DMS153 treated with DMSO at 0.1 percent for 48 hours (cell line): ENCODE data around the gene RPP30.
"Not testable (repeated sequence)": the region's sequence is repeated elsewhere in the genome, so short reads cannot be mapped to it uniquely, and the experiment has no call there.

Experiments used
- DNase-seq: peaks from one replicate; lab custom pipeline; 2025; ENCODE audit not compliant: unreplicated experiment; lab: John Stamatoyannopoulos, UW

Gene RPP30

GRCh38 chr10:90871279-90871765, 452 bp upstream of the RPP30 start:
- DNase-seq = peak; percentile 12

GRCh38 chr10:90872648-90873020, 860 bp downstream of the RPP30 start:
- no peak for DNase-seq

DNA sequence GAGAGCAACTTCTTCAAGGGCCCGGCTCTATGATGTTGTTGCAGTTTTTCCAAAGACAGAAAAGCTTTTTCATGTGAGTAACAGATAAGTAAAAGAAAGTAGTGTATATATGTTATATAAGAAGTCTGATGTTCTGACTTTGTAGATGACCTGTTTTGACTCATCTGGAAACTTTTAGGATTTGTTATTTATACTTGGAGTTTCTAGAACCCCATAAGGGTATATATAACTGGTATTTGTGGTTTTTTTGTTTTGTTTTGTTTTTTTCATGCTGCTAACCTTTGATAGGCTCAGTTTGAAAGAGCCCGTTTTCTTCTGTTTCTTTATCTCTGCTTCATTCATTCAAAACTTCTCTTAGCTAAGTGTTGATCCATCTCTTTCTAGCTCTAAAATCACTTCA, 7.3 kb downstream of the RPP30 start:
- DNase-seq = no peak

DNA sequence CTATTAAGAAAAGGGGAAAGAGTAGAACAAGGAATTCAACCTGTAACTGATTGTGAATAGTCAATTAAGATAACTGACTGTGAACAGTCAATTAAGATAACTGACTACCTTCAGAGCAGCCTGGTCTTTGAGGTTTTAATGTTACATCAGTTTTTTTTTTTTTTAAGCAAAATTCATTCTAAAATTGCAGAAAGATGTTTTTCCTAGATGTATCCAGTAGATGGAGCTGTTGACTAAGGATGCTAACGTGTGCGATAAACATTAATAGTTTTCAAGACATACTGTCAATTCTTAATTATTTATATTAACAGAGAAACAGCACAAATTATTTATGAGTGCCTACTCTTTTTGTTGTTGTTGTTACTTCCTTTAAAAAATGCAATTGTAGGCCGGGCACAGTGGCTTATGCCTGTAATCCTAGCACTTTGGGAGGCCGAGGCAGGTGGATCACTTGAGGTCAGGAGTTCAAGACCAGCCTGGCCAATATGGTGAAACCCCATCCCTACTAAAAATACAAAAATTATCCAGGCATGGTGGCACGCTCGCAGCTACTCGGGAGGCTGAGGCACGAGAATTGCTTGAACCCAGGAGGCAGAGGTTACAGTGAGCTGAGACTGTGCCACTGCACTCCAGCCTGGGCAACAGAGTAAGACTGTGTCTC, 8.4 kb downstream of the RPP30 start:
- not testable (repeated sequence) for DNase-seq

DNA sequence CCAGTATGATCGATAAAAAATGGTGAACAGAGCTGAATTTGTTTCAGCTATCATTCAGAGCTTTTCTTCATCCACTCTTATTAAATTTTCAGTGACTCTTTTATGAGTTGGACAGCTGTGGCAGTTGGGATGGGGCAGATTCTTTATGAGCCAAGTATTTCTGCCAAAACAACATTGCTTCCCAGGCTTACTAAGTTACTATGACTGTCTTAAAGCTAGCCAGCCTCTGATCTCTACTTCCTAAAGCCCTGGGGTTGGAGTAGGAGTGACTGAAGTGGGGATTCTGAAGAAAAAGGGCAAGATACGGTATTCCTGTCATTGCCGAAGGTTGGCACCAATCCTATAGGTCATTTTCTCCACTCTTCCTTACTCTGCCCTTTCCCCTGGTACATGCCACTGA, 12.7 kb downstream of the RPP30 start:
- DNase-seq = no peak

- DNase-seq = no peak
These were observed 13.4 kb downstream of the RPP30 start for GRCh38 chr10:90885176-90885575.

GRCh38 chr10:90887555-90887954, 15.8 kb downstream of the RPP30 start:
- no peak for DNase-seq

DNA sequence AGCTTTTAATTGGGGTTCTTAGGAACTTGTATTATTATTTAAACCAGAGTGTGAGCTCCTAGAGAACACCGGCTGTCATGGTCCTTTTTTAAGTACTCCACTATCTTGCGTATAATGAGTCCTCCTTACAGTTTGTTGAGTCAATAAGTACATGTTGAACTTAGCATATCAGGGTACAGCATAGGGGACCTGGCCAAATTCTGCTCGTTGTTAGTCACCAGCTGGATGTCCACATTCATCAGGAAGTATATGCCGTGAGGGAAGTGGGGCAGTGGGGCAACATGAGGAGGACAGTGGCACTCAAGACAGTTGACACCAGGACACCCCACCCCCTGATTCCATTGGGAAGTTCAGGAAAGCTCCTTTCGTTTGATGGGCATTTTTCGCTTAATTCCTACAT, 16.6 kb downstream of the RPP30 start:
- no peak for DNase-seq

DNA sequence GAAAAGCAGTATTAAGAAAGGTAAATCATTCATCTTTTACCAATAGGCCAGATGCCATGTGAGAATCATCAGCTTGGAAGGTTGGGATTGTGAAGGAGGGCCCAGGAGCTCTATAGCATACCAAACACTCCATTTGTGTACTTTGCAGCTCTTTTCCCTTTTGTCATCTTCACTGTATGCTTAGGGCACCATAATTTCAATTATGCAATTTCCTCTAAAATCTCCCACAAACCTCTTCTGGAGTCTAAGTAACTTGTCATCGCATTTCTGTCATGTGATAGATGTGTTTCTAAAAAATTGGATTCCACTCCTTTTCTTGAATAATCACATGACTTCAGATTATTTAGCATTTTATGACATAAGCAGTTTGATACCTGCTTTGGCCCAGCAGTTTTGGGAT, 17.9 kb downstream of the RPP30 start:
- no peak for DNase-seq

DNA sequence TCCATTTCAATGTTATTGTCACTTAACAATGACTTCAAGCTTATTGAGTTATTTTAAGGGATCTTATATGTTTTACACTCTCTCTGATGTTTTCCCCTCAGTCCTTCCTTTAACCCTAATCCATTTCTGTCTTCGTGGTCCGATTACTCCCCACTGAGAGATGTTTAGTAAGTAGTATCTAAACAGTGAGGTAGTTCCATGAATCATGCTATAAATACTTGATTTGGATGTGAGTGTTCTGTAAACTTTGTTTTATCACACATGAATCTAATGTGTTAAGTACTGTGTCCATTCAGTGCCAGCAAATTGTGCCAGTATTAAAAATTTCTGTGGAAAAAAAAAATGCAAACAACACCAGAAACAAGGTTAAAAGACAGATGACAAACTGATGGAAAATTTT, 18.6 kb downstream of the RPP30 start:
- no peak for DNase-seq

GRCh38 chr10:90893190-90893589, 21.4 kb downstream of the RPP30 start:
- DNase-seq = no peak

DNA sequence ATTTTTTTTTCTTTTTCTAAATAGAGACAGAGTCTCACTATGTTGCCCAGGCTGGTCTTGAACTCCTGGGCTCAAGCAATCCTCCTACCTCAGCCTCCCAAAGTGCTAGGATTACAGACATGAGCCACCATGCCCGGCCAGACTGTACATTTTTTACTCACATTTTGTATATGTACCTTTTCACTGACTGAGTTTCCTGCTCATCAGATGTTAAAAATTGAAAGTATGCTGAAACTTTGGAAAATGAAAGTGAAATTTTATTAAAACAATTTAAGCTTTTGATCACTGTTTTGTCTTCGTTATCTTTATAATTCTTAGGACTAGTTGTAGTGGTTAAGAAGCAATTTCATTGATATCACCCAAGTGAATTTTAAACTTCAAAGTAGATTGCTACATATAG, 25.1 kb downstream of the RPP30 start:
- DNase-seq = not testable (repeated sequence)

- no peak for DNase-seq
These were observed 34.2 kb downstream of the RPP30 start for GRCh38 chr10:90905925-90906324.

DNA sequence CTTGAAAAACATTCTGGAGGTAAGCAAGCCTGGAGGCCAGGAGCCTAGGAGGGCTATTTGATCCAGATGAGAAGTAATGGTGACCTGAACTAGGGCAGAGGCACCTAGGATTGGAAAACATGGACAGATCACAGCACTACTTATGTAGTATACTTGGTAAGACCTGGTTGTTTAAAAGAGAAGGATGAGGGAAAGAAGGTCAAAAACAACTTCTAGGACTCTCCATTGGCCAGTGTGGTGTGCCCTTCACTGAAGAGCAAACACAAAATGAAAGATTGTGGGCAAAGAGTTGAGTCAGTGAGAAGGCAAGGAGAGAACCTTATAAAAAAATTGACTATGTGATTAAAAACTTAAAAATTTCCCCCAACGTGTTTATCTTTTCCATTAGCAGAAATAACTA, 34.8 kb downstream of the RPP30 start:
- no peak for DNase-seq

DNA sequence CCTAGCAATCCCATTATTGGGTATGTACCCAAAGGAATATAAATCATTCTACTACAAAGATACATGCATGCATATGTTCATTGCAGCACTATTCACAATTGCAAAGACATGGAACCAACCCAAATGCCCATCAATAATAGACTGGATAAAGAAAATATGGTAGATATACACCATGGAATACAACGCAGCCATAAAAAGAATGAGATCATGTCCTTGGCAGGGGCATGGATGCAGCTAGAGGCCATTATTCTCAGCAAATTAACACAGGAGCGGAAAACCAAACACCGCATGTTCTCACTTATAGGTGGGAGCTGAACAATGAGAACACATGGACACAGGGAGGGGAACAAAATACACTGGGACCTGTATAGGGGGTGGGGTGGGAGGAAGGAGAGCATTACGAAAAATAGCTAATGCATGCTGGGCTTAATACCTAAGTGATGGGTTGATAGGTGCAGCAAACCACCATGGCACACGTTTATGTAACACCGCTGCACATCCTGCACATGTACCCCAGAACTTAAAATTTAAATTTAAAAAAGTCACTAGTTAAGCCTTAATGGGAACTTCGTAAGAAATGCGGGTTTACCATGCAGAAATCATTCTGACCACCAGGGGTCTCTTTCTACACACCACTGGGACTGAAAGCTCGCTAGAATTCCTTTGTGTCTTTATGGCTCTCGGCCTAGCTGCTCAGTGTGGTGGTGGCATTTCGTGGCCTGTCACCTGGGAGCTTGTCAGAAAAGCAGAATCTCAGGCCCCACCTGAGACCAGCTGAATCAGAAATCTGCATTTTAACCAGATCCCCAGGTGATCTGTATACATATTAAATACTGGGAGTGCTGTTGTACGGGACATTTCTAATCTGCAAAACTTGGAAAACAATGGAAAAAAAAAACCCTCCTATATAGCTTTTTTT, 39.6 kb downstream of the RPP30 start:
- peak; percentile 52 for DNase-seq

- no peak for DNase-seq
These were observed 40.4 kb downstream of the RPP30 start for GRCh38 chr10:90912174-90912573.

- no peak for DNase-seq
These were observed 41.2 kb downstream of the RPP30 start for GRCh38 chr10:90912854-90913479.

DNA sequence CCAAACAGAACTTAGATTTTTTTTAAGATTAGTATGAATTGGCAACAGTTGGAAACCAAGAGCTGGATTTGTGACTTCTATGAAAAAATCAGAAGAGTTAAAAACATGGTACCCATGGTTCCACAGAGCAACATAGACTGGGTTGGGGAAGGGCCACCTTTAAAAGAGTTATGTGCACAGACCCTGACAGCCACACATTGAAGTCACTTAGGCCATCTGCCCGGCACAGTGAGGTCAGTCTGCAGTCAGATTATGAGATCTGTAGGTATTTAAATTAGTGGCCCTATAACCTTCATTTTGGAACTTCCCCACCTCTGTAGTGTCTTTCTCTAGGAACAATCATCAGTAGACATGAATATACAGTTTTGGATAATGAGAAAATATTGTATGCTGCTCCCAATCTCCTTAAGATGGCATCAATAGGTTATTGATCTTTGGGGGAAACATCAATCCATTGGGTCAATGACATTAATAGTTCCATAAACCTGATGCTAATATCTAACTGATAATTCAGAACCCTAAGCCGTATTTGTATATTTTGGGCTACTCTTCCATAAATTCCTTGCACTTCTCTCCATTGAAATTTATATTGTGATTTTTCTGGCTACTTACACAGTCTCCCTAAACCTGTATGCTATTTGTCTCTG, 42.1 kb downstream of the RPP30 start:
- DNase-seq = no peak

- no peak for DNase-seq
These were observed 43.4 kb downstream of the RPP30 start for GRCh38 chr10:90914992-90915765.

DNA sequence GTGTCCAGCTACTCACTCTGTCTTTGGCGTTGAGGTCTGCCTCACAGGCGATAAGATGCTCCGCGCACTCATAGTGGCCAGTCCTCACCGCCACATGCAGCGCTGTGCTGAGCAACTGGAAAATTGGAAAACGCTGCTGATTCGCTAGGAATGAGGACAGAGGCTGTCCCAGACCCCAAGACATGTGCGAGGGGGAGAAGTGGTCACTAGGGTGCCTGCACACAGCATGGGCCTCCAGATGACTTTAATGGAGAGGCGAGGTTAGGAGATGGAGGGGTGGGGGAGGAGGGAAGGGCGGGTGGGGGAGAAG, 43.9 kb downstream of the RPP30 start:
- no peak for DNase-seq
